Measurements from ENCODE around the gene ACTA1. TPM values are rescaled to one million over a fixed set of nuclear protein-coding genes. Genes with fewer than 3 reads are reported as not detected.

The ACTA1 gene
- total and polyA plus RNA-seq, 9 of the 15 experiments (the other 6 are each of a cell fraction or from before 2014, with no cell fraction given), result 0.07 to 0.36 TPM; not detected in 7

- in situ Hi-C loops (cut with MboI) (no loop called here), intact Hi-C loops (cut with micrococcal nuclease) (no loop called here)
- TF ChIP-seq BRD4 (IDR thresholded peaks at IDR 0.05) (no peak), E2F4 (CRISPR knock-in tag; IDR thresholded peaks at IDR 0.05; ENCODE audit: low read depth) (no peak), ZNF184 (CRISPR knock-in tag; IDR thresholded peaks at IDR 0.05) (0 out of 2 replicates have a peak, but pooled peaks have one; percentile 37), ZNF24 (IDR thresholded peaks at IDR 0.05) (no peak)
- Histone ChIP-seq H3K9me1 (ENCODE audit: control insufficient read depth, insufficient read depth, low read length) (no peaks in the 10 kb centered on the region), H3K27ac (ENCODE audit: extremely low read depth, low read depth, low read length) (no peak overlapping the region), H3K36me3 (ENCODE audit: control insufficient read depth, insufficient read depth, low read length) (peaks cover 92% of the 10 kb centered on the region), H3K4me2 (ENCODE audit: insufficient read depth, low read length) (no peak overlapping the region), H3K9ac (ENCODE audit: insufficient read depth in 1 of 2, low read depth in 2 of 2, low read length in 2 of 2) (no peak overlapping the region), H3K79me2 (ENCODE audit: control insufficient read depth, insufficient read depth, low read length) (no peaks in the 10 kb centered on the region), H4K20me1 (replicated peaks; ENCODE audit: control insufficient read depth, insufficient read depth, low read length) (no peaks in the 10 kb centered on the region), H2AFZ (ENCODE audit: low read depth, low read length) (no peak overlapping the region), H3K4me3 (no peak overlapping the region), H3K27me3 (ENCODE audit: control insufficient read depth in 2 of 2, insufficient read depth in 2 of 2, low read length in 2 of 2) (no peaks in the 10 kb centered on the region), H3K4me1 (replicated peaks in 1 of 2; ENCODE audit: control insufficient read depth in 2 of 2, insufficient read depth in 2 of 2, low read length in 2 of 2) (no peaks in the 10 kb centered on the region), H3K9me3 (replicated peaks; ENCODE audit: control insufficient read depth, insufficient read depth, low read depth, low read length) (no peaks in the 10 kb centered on the region)
- no peak for ATAC-seq
- ChIA-PET POLR2A (no interaction called here), CTCF (ENCODE audit: low intra/inter-chr PET ratio) (no interaction called here)
- 97% methylated on average over 3 of the region's 3 CpGs for WGBS (ENCODE audit: insufficient coverage, low coverage, missing lambda C conversion rate)
- BruUV-seq (replicated peaks), result no TSS peak
- no peak for DNase-seq (ENCODE audit: extremely low read depth in 1 of 4, low spot score in 3 of 4)
- FAIRE-seq, result no peak
These were observed 25.9 kb upstream of the ACTA1 start for GRCh38 chr1:229459815-229460214.

- no peak for FAIRE-seq
- no peak for TF ChIP-seq ZNF79 (CRISPR knock-in tag; IDR thresholded peaks at IDR 0.05; ENCODE audit: low read depth)
- TF ChIP-seq ZNF224 (CRISPR knock-in tag; IDR thresholded peaks at IDR 0.05), result no peak
- no peak for TF ChIP-seq CREM (IDR thresholded peaks at IDR 0.05; ENCODE audit: low read depth)
- TF ChIP-seq MYNN (IDR thresholded peaks at IDR 0.05), result no peak
- no peak for TF ChIP-seq MYNN (CRISPR knock-in tag; IDR thresholded peaks at IDR 0.05)
- no peak for TF ChIP-seq ZNF140 (CRISPR knock-in tag; IDR thresholded peaks at IDR 0.05)
- TF ChIP-seq GATAD2B (IDR thresholded peaks at IDR 0.05; ENCODE audit: borderline replicate concordance), result no peak
- TF ChIP-seq ZNF316 (IDR thresholded peaks at IDR 0.05), result no peak
- no peak for TF ChIP-seq PML (IDR thresholded peaks at IDR 0.05; ENCODE audit: low read length)
- no peak for TF ChIP-seq HDAC1 (IDR thresholded peaks at IDR 0.05)
- no peak for TF ChIP-seq SMAD2 (IDR thresholded peaks at IDR 0.05; ENCODE audit: low read depth, low read length)
- TF ChIP-seq CEBPG (CRISPR knock-in tag; IDR thresholded peaks at IDR 0.05), result no peak
- TF ChIP-seq CEBPG (tag; conservative IDR thresholded peaks at IDR 0.05 in 1 of 2, IDR thresholded peaks at IDR 0.05 in 1 of 2), result no peak
- TF ChIP-seq ZFP91 (CRISPR knock-in tag; IDR thresholded peaks at IDR 0.05), result no peak
These were observed 23.5 kb upstream of the ACTA1 start for GRCh38 chr1:229457436-229457835.

More at GRCh38 chr1:229457436-229457835, 23.5 kb upstream of the ACTA1 start:
- 84% methylated on average over 4 of the region's 4 CpGs for WGBS (ENCODE audit: insufficient coverage, low coverage, missing lambda C conversion rate)
- no peak overlapping the region for H3K9ac ChIP-seq (ENCODE audit: insufficient read depth in 1 of 2, low read depth in 2 of 2, low read length in 2 of 2)
- H3K4me3 ChIP-seq, result no peak overlapping the region
- in situ Hi-C loops (cut with MboI) (no loop called here), intact Hi-C loops (cut with micrococcal nuclease) (no loop called here)
- no peaks in the 10 kb centered on the region for H3K9me1 ChIP-seq (ENCODE audit: control insufficient read depth, insufficient read depth, low read length)
- no peak for ATAC-seq
- H3K27me3 ChIP-seq (ENCODE audit: control insufficient read depth in 2 of 2, insufficient read depth in 2 of 2, low read length in 2 of 2), result no peaks in the 10 kb centered on the region
- H3K79me2 ChIP-seq (ENCODE audit: control insufficient read depth, insufficient read depth, low read length), result no peaks in the 10 kb centered on the region
- no peak overlapping the region for H3K4me2 ChIP-seq (ENCODE audit: insufficient read depth, low read length)
- ChIA-PET CTCF (ENCODE audit: low intra/inter-chr PET ratio) (no interaction called here), POLR2A (no interaction called here)
- H3K4me1 ChIP-seq (replicated peaks in 1 of 2; ENCODE audit: control insufficient read depth in 2 of 2, insufficient read depth in 2 of 2, low read length in 2 of 2), result no peaks in the 10 kb centered on the region
- H3K27ac ChIP-seq (ENCODE audit: extremely low read depth, low read depth, low read length), result no peak overlapping the region
- no peak overlapping the region for H2AFZ ChIP-seq (ENCODE audit: low read depth, low read length)
- BruUV-seq (replicated peaks), result no TSS peak
- no peaks in the 10 kb centered on the region for H4K20me1 ChIP-seq (replicated peaks; ENCODE audit: control insufficient read depth, insufficient read depth, low read length)
- no peak for DNase-seq (ENCODE audit: extremely low read depth in 1 of 4, low spot score in 3 of 4)
- H3K36me3 ChIP-seq (ENCODE audit: control insufficient read depth, insufficient read depth, low read length), result peaks cover 91% of the 10 kb centered on the region
- H3K9me3 ChIP-seq (replicated peaks; ENCODE audit: control insufficient read depth, insufficient read depth, low read depth, low read length), result no peaks in the 10 kb centered on the region

Measured in K562 (cell line).